Epithelial cell of proximal tubule (primary cell): ENCODE data around the gene BPIFA2. TPM values are rescaled to one million over a fixed set of nuclear protein-coding genes. Genes with fewer than 3 reads are reported as not detected.
A peak's percentile ranks its signal among the peaks of the same experiment; 100 is the strongest.

Experiments
- DNase-seq: peaks from one replicate; pipeline ENCODE4 v3.0.0-alpha.2; 2011; ENCODE audit warnings: low read depth
- H3K4me3 ChIP-seq: 2 replicates; pipeline ENCODE4 v1.5.1; 2011; ENCODE audit warnings: low read depth, mild to moderate bottlenecking, low read length
- CTCF ChIP-seq: conservative IDR thresholded peaks from 2 replicates; pipeline ENCODE4 v1.5.1; 2012; ENCODE audit warnings: low read depth, mild to moderate bottlenecking, low read length
- total RNA-seq: library from RNA; depleted of rRNA; stranded (reverse); fragments of >200 nt; gene quantifications from 2 replicates; pipeline ENCODE4 v1.2.3, GENCODE V29; 2015

The BPIFA2 gene
- total RNA-seq, 1 donor from 2014 or later: not detected

- no peak overlapping the region for H3K4me3 ChIP-seq
- DNase-seq: no peak
- TF ChIP-seq CTCF: no peak
Observed at GRCh38 chr20:33166533-33167113, 1.3 kb upstream of the BPIFA2 start.

GRCh38 chr20:33169176-33169794 is 1.3 kb downstream of the BPIFA2 start:
- peak; percentile 57 for TF ChIP-seq CTCF
- no peak for DNase-seq
- no peak overlapping the region for H3K4me3 ChIP-seq

- no peak overlapping the region for H3K4me3 ChIP-seq
- no peak for DNase-seq
- TF ChIP-seq CTCF: no peak
Observed at GRCh38 chr20:33172781-33173180, 4.8 kb downstream of the BPIFA2 start.

GRCh38 chr20:33175123-33175522 is 7.2 kb downstream of the BPIFA2 start:
- DNase-seq: no peak
- no peak for TF ChIP-seq CTCF
- no peak overlapping the region for H3K4me3 ChIP-seq

GRCh38 chr20:33176101-33176500 is 8.1 kb downstream of the BPIFA2 start:
- H3K4me3 ChIP-seq: no peak overlapping the region
- DNase-seq: no peak
- TF ChIP-seq CTCF: no peak

GRCh38 chr20:33177866-33178265 is 9.9 kb downstream of the BPIFA2 start:
- DNase-seq: no peak
- H3K4me3 ChIP-seq: no peak overlapping the region
- TF ChIP-seq CTCF: no peak

GRCh38 chr20:33178726-33179125 is 10.8 kb downstream of the BPIFA2 start:
- TF ChIP-seq CTCF: no peak
- H3K4me3 ChIP-seq: no peak overlapping the region
- DNase-seq: no peak
